ENCODE measurements around the gene NFAT5.
"Not testable (repeated sequence)": the region's sequence is repeated elsewhere in the genome, so short reads cannot be mapped to it uniquely, and the experiment has no call there.

The NFAT5 gene

DNA sequence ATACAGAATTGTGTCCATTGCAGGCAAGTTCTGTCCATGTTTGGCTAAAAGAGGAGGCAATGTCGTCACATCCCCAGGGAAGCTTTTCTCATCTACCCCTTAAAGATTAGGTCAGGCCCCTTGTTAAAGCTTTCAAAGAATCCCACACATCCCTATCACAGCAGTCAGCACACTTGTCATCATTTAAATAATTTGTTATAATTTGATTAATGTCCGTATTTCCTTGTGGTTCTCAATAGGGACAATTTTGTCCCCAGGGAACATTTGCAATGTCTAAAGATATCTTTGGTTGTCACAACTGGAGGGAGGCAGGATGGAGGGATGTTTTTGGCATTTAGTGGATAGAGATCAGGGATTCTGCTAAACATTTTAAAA is 28.1 kb upstream of the NFAT5 start:
- TF ChIP-seq, protein P1, sequence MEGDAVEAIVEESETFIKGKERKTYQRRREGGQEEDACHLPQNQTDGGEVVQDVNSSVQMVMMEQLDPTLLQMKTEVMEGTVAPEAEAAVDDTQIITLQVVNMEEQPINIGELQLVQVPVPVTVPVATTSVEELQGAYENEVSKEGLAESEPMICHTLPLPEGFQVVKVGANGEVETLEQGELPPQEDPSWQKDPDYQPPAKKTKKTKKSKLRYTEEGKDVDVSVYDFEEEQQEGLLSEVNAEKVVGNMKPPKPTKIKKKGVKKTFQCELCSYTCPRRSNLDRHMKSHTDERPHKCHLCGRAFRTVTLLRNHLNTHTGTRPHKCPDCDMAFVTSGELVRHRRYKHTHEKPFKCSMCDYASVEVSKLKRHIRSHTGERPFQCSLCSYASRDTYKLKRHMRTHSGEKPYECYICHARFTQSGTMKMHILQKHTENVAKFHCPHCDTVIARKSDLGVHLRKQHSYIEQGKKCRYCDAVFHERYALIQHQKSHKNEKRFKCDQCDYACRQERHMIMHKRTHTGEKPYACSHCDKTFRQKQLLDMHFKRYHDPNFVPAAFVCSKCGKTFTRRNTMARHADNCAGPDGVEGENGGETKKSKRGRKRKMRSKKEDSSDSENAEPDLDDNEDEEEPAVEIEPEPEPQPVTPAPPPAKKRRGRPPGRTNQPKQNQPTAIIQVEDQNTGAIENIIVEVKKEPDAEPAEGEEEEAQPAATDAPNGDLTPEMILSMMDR (IDR thresholded peaks at IDR 0.05; ENCODE audit: low read depth, low read length), result no peak

DNA sequence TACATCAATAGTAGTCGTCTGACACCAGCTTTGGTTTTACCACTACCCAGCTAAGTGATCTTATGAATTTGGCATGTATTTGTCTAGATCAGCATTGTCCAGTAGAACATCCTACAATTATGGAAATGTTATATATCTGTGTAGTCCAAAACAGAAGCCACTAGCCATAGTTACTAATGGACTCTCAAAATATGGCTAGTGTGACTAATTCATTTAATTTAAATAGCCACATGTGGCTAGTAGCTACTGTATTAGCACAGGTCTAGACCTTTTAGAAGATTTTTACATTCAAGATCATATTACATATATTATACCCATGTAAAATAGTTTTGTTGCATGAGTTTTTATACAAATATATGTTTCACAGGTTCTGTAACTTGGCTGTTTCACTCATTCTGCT is 27.0 kb upstream of the NFAT5 start:
- TF ChIP-seq, protein P1 (IDR thresholded peaks at IDR 0.05; ENCODE audit: low read depth, low read length), result no peak
- DNase-seq (ENCODE audit: extremely low read depth, low read depth), result no peak

More for the DNA sequence above, 28.1 kb upstream of the NFAT5 start:
- DNase-seq (ENCODE audit: extremely low read depth, low read depth), result no peak

DNA sequence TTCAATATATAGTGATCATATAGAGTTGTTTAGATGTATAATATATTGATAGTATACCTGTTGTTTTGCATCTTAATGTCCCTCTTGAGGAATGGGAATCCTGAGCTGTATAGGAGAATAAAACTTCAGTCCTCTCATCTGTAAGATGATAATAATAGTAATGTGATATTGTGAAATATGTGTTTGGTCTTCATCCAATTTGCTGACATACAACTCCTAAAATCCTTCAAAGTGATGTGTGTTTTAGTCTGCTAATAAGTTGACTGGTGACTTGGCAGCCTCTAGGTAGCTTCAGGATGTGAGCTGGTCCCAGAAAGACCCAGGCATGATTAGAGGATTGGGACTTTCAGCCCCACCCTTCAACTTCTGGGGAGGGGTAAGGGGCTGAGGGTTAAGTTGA is 22.8 kb upstream of the NFAT5 start:
- no peak for DNase-seq (ENCODE audit: extremely low read depth, low read depth)
- TF ChIP-seq, protein P1 (IDR thresholded peaks at IDR 0.05; ENCODE audit: low read depth, low read length), result no peak

- TF ChIP-seq, protein P1 (IDR thresholded peaks at IDR 0.05; ENCODE audit: low read depth, low read length), result no peak
- no peak for DNase-seq (ENCODE audit: extremely low read depth, low read depth)
These were observed 21.7 kb upstream of the NFAT5 start for GRCh38 chr16:69544088-69544487.

DNA sequence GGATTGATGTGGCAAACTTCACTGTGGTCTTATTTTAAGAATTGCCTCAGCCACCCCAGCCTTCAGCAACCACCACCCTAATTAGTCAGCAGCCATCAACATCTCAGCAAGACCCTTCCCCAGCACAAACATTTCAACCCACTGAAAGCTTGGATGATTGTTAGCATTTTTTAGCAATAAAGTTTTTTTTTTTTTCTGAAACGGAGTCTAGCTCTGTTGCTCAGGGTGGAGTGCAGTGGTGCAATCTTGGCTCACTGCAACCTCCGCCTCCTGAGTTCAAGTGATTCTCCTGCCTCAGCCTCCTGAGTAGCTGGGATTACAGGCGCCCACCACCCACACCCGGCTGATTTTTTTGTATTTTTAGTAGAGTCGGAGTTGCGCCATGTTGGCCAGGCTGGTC is 19.1 kb upstream of the NFAT5 start:
- DNase-seq (ENCODE audit: extremely low read depth, low read depth), result not testable (repeated sequence)

GRCh38 chr16:69553332-69553731 is 12.4 kb upstream of the NFAT5 start:
- TF ChIP-seq, protein P1 (IDR thresholded peaks at IDR 0.05; ENCODE audit: low read depth, low read length), result no peak
- DNase-seq (ENCODE audit: extremely low read depth, low read depth), result no peak

DNA sequence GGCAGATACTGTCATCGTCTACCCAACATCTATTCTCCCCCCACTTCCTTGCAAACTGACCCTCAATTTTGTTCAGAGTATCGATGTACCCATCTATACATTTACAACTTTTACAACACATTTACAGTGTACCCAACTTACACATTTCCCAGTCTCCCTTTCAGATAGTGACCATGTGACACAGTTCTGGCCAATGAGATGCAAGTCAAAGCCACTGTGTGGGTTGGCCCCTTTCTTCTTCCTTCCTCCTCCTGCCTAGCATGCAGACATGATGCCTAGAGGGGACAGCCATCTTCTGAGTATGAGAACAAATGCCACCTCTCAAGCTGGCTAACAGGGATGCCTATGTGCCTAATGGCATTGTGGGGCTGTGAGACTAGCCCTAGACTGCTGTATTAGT is 11.3 kb upstream of the NFAT5 start:
- TF ChIP-seq, protein P1 (IDR thresholded peaks at IDR 0.05; ENCODE audit: low read depth, low read length), result no peak
- DNase-seq (ENCODE audit: extremely low read depth, low read depth), result no peak

GRCh38 chr16:69555437-69555836 is 10.3 kb upstream of the NFAT5 start:
- TF ChIP-seq, protein P1 (IDR thresholded peaks at IDR 0.05; ENCODE audit: low read depth, low read length), result no peak
- DNase-seq (ENCODE audit: extremely low read depth, low read depth), result no peak
